Esophagus muscularis mucosa (tissue), 4 donors: ENCODE results near the gene SMKR1.

Experiments
- EP300 ChIP-seq: sonication (generic); formaldehyde crosslinking; IDR thresholded peaks from one replicate; pipeline ENCODE4 v1.6.1; 2017; ENCODE audit warnings: antibody characterized with exemption
- POLR2A ChIP-seq: fragments of 450-650 bp; IDR thresholded peaks from one replicate; pipeline ENCODE4 v1.6.1; 2017; ENCODE audit warnings: antibody characterized with exemption, moderate library complexity, mild to moderate bottlenecking, low read depth
- TF ChIP-seq, protein P1 (sequence below), 3 experiments: fragments of 200-600 bp in 2 of 3; fragments of 450-650 bp in 1 of 3; sonication (generic) in 2 of 3; IDR thresholded peaks; one replicate each; pipeline ENCODE4 v1.5.1; 2017 to 2019; ENCODE audit warnings: antibody characterized with exemption in 3 of 3, mild to moderate bottlenecking in 2 of 3, moderate library complexity in 1 of 3

DNA sequence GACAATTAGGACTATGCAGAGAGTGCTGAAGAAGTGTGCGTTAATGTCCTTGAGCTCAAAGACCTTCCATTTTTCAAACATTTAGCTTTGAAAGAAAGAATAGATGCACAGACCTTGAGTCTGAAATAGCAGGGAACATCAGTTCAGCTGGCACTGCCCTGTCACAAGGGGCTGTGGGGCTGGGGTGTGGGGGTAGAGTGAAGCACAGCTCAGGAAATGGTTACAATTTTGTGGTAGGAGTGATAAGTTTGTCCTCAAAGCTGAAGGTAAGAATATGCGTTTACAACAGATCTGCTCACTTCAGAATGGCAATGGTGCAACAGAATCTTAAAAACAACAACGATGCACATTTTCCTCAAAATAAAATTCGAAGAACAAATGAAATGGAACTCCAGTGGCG, 33.6 kb downstream of the SMKR1 start:
- TF ChIP-seq EP300 (no peak), POLR2A (no peak)
- TF ChIP-seq, protein P1, sequence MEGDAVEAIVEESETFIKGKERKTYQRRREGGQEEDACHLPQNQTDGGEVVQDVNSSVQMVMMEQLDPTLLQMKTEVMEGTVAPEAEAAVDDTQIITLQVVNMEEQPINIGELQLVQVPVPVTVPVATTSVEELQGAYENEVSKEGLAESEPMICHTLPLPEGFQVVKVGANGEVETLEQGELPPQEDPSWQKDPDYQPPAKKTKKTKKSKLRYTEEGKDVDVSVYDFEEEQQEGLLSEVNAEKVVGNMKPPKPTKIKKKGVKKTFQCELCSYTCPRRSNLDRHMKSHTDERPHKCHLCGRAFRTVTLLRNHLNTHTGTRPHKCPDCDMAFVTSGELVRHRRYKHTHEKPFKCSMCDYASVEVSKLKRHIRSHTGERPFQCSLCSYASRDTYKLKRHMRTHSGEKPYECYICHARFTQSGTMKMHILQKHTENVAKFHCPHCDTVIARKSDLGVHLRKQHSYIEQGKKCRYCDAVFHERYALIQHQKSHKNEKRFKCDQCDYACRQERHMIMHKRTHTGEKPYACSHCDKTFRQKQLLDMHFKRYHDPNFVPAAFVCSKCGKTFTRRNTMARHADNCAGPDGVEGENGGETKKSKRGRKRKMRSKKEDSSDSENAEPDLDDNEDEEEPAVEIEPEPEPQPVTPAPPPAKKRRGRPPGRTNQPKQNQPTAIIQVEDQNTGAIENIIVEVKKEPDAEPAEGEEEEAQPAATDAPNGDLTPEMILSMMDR (IDR thresholded peaks at IDR 0.05) = no peak
